ENCODE results near the gene ALPG. TPM values are rescaled to one million over a fixed set of nuclear protein-coding genes. Genes with fewer than 3 reads are reported as not detected.
"Not testable (repeated sequence)": the region's sequence is repeated elsewhere in the genome, so short reads cannot be mapped to it uniquely, and the experiment has no call there.

Gene ALPG
- total and polyA plus RNA-seq, 9 of the 15 experiments (the other 6 are each of a cell fraction or from before 2014, with no cell fraction given), result not detected

- H3K4me2 ChIP-seq (ENCODE audit: insufficient read depth, low read length); H3K27ac ChIP-seq (ENCODE audit: extremely low read depth, low read depth, low read length); H3K79me2 ChIP-seq (ENCODE audit: control insufficient read depth, insufficient read depth, low read length); H3K9me3 ChIP-seq (replicated peaks; ENCODE audit: control insufficient read depth, insufficient read depth, low read depth, low read length); H3K36me3 ChIP-seq (ENCODE audit: control insufficient read depth, insufficient read depth, low read length); H3K9ac ChIP-seq (ENCODE audit: insufficient read depth in 1 of 2, low read depth in 2 of 2, low read length in 2 of 2); in situ Hi-C loops (cut with MboI); H4K20me1 ChIP-seq (replicated peaks; ENCODE audit: control insufficient read depth, insufficient read depth, low read length); H3K9me1 ChIP-seq (ENCODE audit: control insufficient read depth, insufficient read depth, low read length); FAIRE-seq; BruUV-seq (replicated peaks); DNase-seq (ENCODE audit: extremely low read depth in 1 of 4, low spot score in 3 of 4); ATAC-seq; CTCF ChIA-PET (ENCODE audit: low intra/inter-chr PET ratio); H2AFZ ChIP-seq (ENCODE audit: low read depth, low read length); H3K4me3 ChIP-seq: not testable (repeated sequence)
- WGBS (ENCODE audit: insufficient coverage, low coverage, missing lambda C conversion rate), result 5% methylated on average over 11 of the region's 13 CpGs
- intact Hi-C loops (cut with micrococcal nuclease), result loop anchor here (5.0 kb wide), 1 partner anchor 75 kb away; no protein-coding TSS in a partner anchor
- POLR2A ChIA-PET, result interaction anchor here (1.2 kb wide), 1 partner anchor 517 kb away, joined by 3 read pairs; no protein-coding TSS in a partner anchor
- H3K27me3 ChIP-seq (ENCODE audit: control insufficient read depth in 2 of 2, insufficient read depth in 2 of 2, low read length in 2 of 2), result peaks cover 0 to 13% of the 10 kb centered on the region in 2 experiments; a peak in 2 of 5 replicates
- peaks cover 0 to 12% of the 10 kb centered on the region in 2 experiments; a peak in 2 of 5 replicates for H3K4me1 ChIP-seq (replicated peaks in 1 of 2; ENCODE audit: control insufficient read depth in 2 of 2, insufficient read depth in 2 of 2, low read length in 2 of 2)
Measured at GRCh38 chr2:232442431-232442830, 35.8 kb downstream of the ALPG start.

- H3K4me1 ChIP-seq (replicated peaks in 1 of 2; ENCODE audit: control insufficient read depth in 2 of 2, insufficient read depth in 2 of 2, low read length in 2 of 2), result peaks cover 0 to 12% of the 10 kb centered on the region in 2 experiments; a peak in 2 of 5 replicates
- BruUV-seq (replicated peaks); H4K20me1 ChIP-seq (replicated peaks; ENCODE audit: control insufficient read depth, insufficient read depth, low read length); H3K27me3 ChIP-seq (ENCODE audit: control insufficient read depth in 2 of 2, insufficient read depth in 2 of 2, low read length in 2 of 2); H3K4me3 ChIP-seq; H3K36me3 ChIP-seq (ENCODE audit: control insufficient read depth, insufficient read depth, low read length); POLR2A ChIA-PET; H3K79me2 ChIP-seq (ENCODE audit: control insufficient read depth, insufficient read depth, low read length); H3K27ac ChIP-seq (ENCODE audit: extremely low read depth, low read depth, low read length); H3K4me2 ChIP-seq (ENCODE audit: insufficient read depth, low read length); H3K9me3 ChIP-seq (replicated peaks; ENCODE audit: control insufficient read depth, insufficient read depth, low read depth, low read length); FAIRE-seq; H3K9ac ChIP-seq (ENCODE audit: insufficient read depth in 1 of 2, low read depth in 2 of 2, low read length in 2 of 2); CTCF ChIA-PET (ENCODE audit: low intra/inter-chr PET ratio); in situ Hi-C loops (cut with MboI); DNase-seq (ENCODE audit: extremely low read depth in 1 of 4, low spot score in 3 of 4); ATAC-seq; H2AFZ ChIP-seq (ENCODE audit: low read depth, low read length); H3K9me1 ChIP-seq (ENCODE audit: control insufficient read depth, insufficient read depth, low read length): not testable (repeated sequence)
- WGBS (ENCODE audit: insufficient coverage, low coverage, missing lambda C conversion rate), result 20% methylated on average over 1 of the region's 13 CpGs
- intact Hi-C loops (cut with micrococcal nuclease), result loop anchor here (5.0 kb wide), 1 partner anchor 76 kb away; no protein-coding TSS in a partner anchor
Measured at GRCh38 chr2:232443047-232443446, 36.4 kb downstream of the ALPG start.

DNA sequence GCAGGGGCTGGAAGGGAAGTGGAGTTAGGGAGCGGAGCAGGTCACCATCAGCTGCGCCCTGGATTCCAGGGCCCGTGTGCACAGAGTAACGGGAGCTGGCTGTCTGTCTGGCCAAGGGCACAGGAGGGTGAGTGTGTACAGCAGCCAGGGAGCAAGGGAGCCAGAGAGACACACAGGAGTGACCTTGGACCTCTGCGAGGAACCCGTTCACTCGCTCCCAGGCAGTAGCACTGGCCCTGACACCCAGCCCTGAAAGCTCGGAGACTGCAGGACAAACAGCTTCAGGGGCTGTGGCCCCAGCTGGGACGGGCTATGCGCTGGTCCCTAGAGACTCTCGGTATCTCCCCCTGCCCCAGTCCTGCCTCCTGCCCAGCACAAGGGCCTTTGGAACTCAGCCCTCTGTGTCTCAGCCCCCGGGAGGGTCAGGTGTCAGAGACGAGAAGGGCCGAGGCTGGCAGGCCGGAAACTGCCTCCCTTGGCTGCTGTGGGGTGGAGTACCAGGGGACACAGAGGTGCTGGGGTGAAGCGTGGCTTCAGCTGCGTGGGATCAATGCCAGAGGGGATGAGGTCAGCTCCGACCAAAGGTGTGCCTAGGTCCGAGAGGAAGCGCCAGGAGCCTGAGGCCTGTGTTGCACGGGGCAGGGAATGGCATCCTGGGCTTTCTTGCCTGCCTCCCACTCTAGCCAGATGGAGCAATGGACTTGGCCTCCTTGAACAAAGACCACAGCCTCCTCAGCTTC, 37.2 kb downstream of the ALPG start:
- H3K9me3 ChIP-seq (replicated peaks; ENCODE audit: control insufficient read depth, insufficient read depth, low read depth, low read length); DNase-seq (ENCODE audit: extremely low read depth in 1 of 4, low spot score in 3 of 4); BruUV-seq (replicated peaks); H3K27ac ChIP-seq (ENCODE audit: extremely low read depth, low read depth, low read length); H3K36me3 ChIP-seq (ENCODE audit: control insufficient read depth, insufficient read depth, low read length); H3K27me3 ChIP-seq (ENCODE audit: control insufficient read depth in 2 of 2, insufficient read depth in 2 of 2, low read length in 2 of 2); H4K20me1 ChIP-seq (replicated peaks; ENCODE audit: control insufficient read depth, insufficient read depth, low read length); H3K79me2 ChIP-seq (ENCODE audit: control insufficient read depth, insufficient read depth, low read length); FAIRE-seq; H3K4me2 ChIP-seq (ENCODE audit: insufficient read depth, low read length); H3K4me3 ChIP-seq; CTCF ChIA-PET (ENCODE audit: low intra/inter-chr PET ratio); H3K9me1 ChIP-seq (ENCODE audit: control insufficient read depth, insufficient read depth, low read length); ATAC-seq; H3K9ac ChIP-seq (ENCODE audit: insufficient read depth in 1 of 2, low read depth in 2 of 2, low read length in 2 of 2); in situ Hi-C loops (cut with MboI): not testable (repeated sequence)
- H2AFZ ChIP-seq (ENCODE audit: low read depth, low read length), result peak overlapping the region; percentile 72
- peaks cover 0 to 12% of the 10 kb centered on the region in 2 experiments; a peak in 2 of 5 replicates for H3K4me1 ChIP-seq (replicated peaks in 1 of 2; ENCODE audit: control insufficient read depth in 2 of 2, insufficient read depth in 2 of 2, low read length in 2 of 2)
- intact Hi-C loops (cut with micrococcal nuclease), result loop anchor here (5.0 kb wide), 1 partner anchor 77 kb away; no protein-coding TSS in a partner anchor
- WGBS (ENCODE audit: insufficient coverage, low coverage, missing lambda C conversion rate), result 23% methylated on average over 5 of the region's 21 CpGs
- POLR2A ChIA-PET, result interaction anchor here (0.6 kb wide), 1 partner anchor 714 kb away, joined by 3 read pairs; no protein-coding TSS in a partner anchor
